Stomach (tissue), 4 donors: ENCODE data around the gene FOXI1.

Experiments used
- CTCF ChIP-seq, 7 experiments: fragments of 450-650 bp in 4 of 7; fragments of 200-600 bp in 3 of 7; sonication (generic) in 3 of 7; IDR thresholded peaks; one replicate each; pipeline ENCODE4 v1.5.1; 2016 to 2019; ENCODE audit warnings: antibody characterized with exemption in 7 of 7, control low read depth in 2 of 7, mild to moderate bottlenecking in 1 of 7
- POLR2A ChIP-seq, 4 donors: fragments of 450-650 bp; IDR thresholded peaks; one replicate each; pipeline ENCODE4 v1.6.1; 2016; ENCODE audit warnings: antibody characterized with exemption in 4 of 4, control low read depth in 2 of 4, mild to moderate bottlenecking in 1 of 4, moderate library complexity in 1 of 4

GRCh38 chr5:170137694-170138214 is 32.1 kb downstream of the FOXI1 start:
- no peak for TF ChIP-seq CTCF (IDR thresholded peaks at IDR 0.05)
- no peak for TF ChIP-seq POLR2A (IDR thresholded peaks at IDR 0.05)
